D721Med (cell line): ENCODE data around the gene TRIM4.
"Not testable (repeated sequence)": the region's sequence is repeated elsewhere in the genome, so short reads cannot be mapped to it uniquely, and the experiment has no call there.

Experiments used
- DNase-seq: peaks from one replicate; pipeline ENCODE4 v3.0.0; 2011; ENCODE audit warnings: low spot score; ENCODE audit not compliant: insufficient read length
- FAIRE-seq: peaks from 2 replicates; lab custom pipeline; 2011; peaks lifted over from hg19 to GRCh38; lab: Jason Lieb, UNC
- TF ChIP-seq, protein P1 (sequence below): IDR thresholded peaks from 2 replicates; pipeline ENCODE4 v1.5.1; 2012; ENCODE audit warnings: mild to moderate bottlenecking, control low read depth; ENCODE audit not compliant: insufficient read depth; ENCODE audit errors: missing control alignments

Gene TRIM4

DNA sequence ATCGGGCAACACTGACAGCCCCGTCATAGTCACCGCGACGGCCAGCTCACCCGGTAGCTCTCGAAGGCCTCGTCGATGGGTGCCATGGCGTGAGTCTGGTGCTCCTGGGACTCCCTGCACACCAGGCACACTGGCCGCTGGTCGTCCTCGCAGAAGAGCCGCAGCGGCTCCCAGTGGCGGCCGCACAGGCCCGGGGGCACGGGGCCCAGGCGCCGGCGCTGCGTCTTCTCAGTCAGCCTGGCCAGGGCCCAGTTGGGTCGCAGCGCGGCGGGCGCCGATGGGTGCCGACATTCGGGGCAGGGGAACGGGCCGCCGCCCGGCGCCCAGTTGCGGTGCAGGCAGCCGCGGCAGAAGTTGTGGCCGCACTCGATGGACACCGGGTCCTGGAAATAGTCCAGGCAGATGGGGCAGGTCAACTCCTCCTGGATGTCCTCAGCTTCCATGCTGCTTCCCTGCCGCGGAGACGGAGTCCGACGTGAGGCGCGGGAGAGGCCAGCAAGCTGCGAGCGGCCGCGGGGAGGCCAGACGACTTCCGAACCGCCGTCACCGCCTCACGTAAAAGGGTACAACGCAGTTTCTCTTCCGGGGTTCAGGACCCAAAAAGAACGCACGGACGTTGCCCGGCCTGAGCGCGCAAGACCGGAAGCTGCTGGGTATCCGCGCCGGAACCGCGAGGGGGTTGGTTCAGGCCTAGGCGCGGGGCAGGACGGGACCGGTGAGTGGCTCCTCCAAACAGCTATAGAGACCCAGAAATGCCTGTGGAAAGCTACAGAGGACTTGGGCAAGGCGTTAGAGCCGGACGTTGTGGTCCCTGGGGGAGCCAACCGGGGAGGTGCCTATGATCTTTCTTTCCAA is at the start of gene TRIM4:
Gene TRIM4, minus strand, starts transcription at position 572 of the 855 bp plus-strand sequence. Its CDS starts 129 bp downstream, at position 443.
- FAIRE-seq = no peak
- TF ChIP-seq, protein P1, sequence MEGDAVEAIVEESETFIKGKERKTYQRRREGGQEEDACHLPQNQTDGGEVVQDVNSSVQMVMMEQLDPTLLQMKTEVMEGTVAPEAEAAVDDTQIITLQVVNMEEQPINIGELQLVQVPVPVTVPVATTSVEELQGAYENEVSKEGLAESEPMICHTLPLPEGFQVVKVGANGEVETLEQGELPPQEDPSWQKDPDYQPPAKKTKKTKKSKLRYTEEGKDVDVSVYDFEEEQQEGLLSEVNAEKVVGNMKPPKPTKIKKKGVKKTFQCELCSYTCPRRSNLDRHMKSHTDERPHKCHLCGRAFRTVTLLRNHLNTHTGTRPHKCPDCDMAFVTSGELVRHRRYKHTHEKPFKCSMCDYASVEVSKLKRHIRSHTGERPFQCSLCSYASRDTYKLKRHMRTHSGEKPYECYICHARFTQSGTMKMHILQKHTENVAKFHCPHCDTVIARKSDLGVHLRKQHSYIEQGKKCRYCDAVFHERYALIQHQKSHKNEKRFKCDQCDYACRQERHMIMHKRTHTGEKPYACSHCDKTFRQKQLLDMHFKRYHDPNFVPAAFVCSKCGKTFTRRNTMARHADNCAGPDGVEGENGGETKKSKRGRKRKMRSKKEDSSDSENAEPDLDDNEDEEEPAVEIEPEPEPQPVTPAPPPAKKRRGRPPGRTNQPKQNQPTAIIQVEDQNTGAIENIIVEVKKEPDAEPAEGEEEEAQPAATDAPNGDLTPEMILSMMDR = no peak
- peak; percentile 79 for DNase-seq

DNA sequence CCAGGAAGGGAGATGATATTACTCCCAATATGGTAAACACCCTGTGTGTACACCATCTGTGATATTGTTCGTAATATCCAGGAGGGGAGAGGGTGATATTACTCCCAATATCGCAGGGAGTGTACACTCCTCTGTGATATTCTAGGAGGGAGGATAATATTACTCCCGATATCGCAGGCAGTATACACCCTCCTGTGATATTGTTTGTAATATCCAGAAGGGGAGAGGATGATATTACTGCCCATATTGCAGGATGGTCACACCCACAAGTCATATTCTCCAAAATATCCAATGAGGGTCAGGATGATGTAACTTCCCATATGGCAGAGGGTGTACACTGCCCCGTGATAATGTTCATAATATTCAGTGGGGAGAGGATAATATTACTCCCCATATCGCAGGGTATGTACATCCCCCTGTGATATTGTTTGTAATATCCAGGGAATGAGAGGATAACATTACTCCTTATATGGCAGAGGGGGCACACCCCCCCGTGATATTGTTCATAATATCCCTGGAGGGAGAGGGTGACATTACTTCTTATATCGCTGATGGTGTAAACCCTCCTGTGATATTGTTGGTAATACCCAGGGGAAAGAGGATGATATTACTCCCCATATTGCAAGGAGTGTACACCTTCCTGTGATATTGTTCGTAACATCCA is 39.4 kb upstream of the TRIM4 start:
- no peak for FAIRE-seq
- TF ChIP-seq, protein P1 = no peak
- no peak for DNase-seq

DNA sequence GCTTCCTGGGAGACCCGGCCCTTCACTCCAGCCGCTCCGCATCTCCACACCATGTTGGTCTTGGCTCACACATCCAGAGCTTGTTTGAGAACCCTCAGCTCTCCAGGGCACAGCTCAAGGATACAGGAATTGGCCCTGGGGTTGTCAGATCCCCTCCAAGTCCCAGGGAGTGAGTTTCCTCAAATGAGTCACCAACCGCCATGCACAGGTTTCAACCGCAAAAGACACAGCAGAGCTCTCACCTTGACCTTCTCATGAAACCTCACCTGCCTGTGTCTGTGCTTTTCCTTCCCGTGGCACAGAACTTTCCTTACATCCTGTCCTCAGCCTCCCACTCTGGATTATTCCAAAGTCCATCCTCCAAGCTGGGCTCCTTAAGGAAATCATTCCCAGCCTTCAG is 35.9 kb upstream of the TRIM4 start:
- no peak for FAIRE-seq
- no peak for DNase-seq
- TF ChIP-seq, protein P1 = no peak

DNA sequence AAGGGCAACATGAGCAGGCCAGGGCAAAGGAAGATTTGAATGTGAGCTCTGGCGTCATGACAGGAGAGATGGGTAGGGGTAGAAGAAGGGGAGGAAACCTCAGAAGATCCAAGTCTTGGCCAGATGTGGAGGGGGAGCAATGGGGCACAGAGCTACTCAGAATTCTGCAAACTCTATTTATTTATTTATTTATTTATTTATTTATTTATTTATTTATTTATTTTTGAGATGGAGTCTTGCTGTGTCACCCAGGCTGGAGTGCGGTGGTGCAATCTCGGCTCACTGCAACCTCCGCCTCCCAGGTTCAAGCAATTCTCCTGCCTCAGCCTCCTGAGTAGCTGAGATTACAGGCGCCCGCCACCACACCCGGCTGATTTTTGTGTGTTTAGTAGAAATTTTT is 35.3 kb upstream of the TRIM4 start:
- not testable (repeated sequence) for DNase-seq, FAIRE-seq

GRCh38 chr7:99953649-99954048 is 34.3 kb upstream of the TRIM4 start:
- DNase-seq (no peak), FAIRE-seq (no peak)
- TF ChIP-seq, protein P1 = no peak

GRCh38 chr7:99952649-99953048 is 33.3 kb upstream of the TRIM4 start:
- DNase-seq, FAIRE-seq: not testable (repeated sequence)

- not testable (repeated sequence) for FAIRE-seq, DNase-seq
These were observed 31.5 kb upstream of the TRIM4 start for GRCh38 chr7:99950819-99951218.

- TF ChIP-seq, protein P1 = peak; percentile 11
- FAIRE-seq (no peak), DNase-seq (no peak)
These were observed 30.4 kb upstream of the TRIM4 start for GRCh38 chr7:99949645-99950228.
